ENCODE results near the gene KIF26B.
A peak's percentile ranks its signal among the peaks of the same experiment; 100 is the strongest.

The KIF26B gene

DNA sequence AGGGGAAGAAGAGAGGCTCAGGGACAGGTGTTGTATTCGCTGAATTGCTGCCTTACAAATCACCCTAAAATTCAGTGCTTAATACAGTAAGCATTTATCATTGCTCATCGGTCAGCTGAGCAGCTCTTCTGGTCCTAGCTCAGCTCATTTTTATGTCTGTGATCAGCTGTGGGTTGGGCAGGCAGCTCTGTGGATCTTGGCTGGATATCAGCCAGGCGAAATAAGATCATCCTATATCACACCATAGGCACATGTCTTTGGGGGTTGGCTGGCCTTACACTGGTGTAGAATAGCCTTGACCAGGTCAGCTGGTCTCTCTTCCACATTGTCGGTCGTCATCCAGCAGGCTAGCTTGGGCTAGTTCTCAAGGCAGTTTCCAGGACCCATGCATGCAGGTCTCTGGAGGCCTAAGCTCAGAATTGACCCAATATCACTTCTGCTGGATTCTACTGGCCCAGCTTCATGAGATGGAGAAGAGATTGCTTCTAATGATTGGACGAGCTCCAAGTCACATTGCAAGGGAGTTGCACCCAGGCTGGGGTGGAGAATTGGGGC lies 448.6 kb downstream of the KIF26B start:
- H3K4me1 ChIP-seq (ENCODE audit: control extremely low read depth in 1 of 4, control insufficient read depth in 4 of 4, insufficient read depth in 4 of 4, low read length in 3 of 4), result peaks cover 0 to 26% (median 23%) of the 10 kb centered on the region in 4 experiments
- no peaks in the 10 kb centered on the region for H3K9me3 ChIP-seq (ENCODE audit: control extremely low read depth in 1 of 5, control insufficient read depth in 4 of 5, insufficient read depth in 2 of 5, low read depth in 1 of 5, low read length in 4 of 5)
- DNase-seq, result no peak
- no peaks in the 10 kb centered on the region for H3K36me3 ChIP-seq (ENCODE audit: control insufficient read depth in 4 of 4, insufficient read depth in 4 of 4, low read length in 3 of 4)
- no peak overlapping the region for H3K4me3 ChIP-seq (ENCODE audit: control insufficient read depth in 1 of 7, extremely low read depth in 1 of 7, insufficient read depth in 4 of 7, low read depth in 2 of 7, low read length in 6 of 7)
- H3K27ac ChIP-seq (ENCODE audit: insufficient read depth in 1 of 2, low read depth in 1 of 2, low read length in 2 of 2, poor library complexity in 1 of 2, severe bottlenecking in 2 of 2), result no peak overlapping the region
- CTCF ChIA-PET, result no interaction called here
- H3K27me3 ChIP-seq (replicated peaks in 2 of 5; ENCODE audit: control insufficient read depth in 4 of 5, insufficient read depth in 5 of 5, low read length in 4 of 5), result peaks cover 0 to 2% (median 0%) of the 10 kb centered on the region in 5 experiments
- POLR2A ChIA-PET, result interaction anchor here (0.6 kb wide), 1 partner anchor 13 kb away, joined by 4 read pairs; no protein-coding TSS in a partner anchor
- WGBS (ENCODE audit: insufficient coverage), result 100% methylated on average over 5 of the region's 6 CpGs

DNA sequence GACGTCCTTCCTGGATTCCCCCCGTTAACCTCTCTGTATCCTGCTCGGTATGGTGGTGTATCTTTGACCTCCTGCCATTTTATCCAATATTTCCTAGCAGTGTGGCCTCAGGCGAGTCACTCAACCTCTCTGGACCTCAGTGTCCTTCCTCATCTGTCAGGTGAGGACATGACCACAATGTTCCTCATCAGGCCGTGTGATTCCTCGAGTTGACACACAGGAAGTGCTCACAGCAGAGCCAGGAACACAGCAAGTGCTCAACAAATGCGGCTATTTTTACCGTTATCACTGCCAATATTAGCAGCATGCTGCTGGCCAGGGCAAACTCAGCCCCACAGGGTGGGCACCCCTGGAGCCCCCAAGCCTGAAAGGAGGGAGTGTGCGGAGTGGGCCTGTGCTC lies 450.2 kb downstream of the KIF26B start:
- Histone ChIP-seq H3K27ac (ENCODE audit: insufficient read depth in 1 of 2, low read depth in 1 of 2, low read length in 2 of 2, poor library complexity in 1 of 2, severe bottlenecking in 2 of 2) (no peak overlapping the region), H3K4me3 (ENCODE audit: control insufficient read depth in 1 of 7, extremely low read depth in 1 of 7, insufficient read depth in 4 of 7, low read depth in 2 of 7, low read length in 6 of 7) (peak overlapping the region in 1 of 7 experiments; percentile 6), H3K36me3 (ENCODE audit: control insufficient read depth in 4 of 4, insufficient read depth in 4 of 4, low read length in 3 of 4) (no peaks in the 10 kb centered on the region), H3K4me1 (ENCODE audit: control extremely low read depth in 1 of 4, control insufficient read depth in 4 of 4, insufficient read depth in 4 of 4, low read length in 3 of 4) (peaks cover 0 to 31% (median 25%) of the 10 kb centered on the region in 4 experiments), H3K9me3 (ENCODE audit: control extremely low read depth in 1 of 5, control insufficient read depth in 4 of 5, insufficient read depth in 2 of 5, low read depth in 1 of 5, low read length in 4 of 5) (no peaks in the 10 kb centered on the region), H3K27me3 (replicated peaks in 2 of 5; ENCODE audit: control insufficient read depth in 4 of 5, insufficient read depth in 5 of 5, low read length in 4 of 5) (peaks cover 0 to 2% (median 0%) of the 10 kb centered on the region in 5 experiments)
- DNase-seq, result no peak
- 82% methylated on average over 7 of the region's 9 CpGs for WGBS (ENCODE audit: insufficient coverage)
- ChIA-PET CTCF (interaction anchor here (0.6 kb wide), 1 partner anchor 308 kb away, joined by 3 read pairs; no protein-coding TSS in a partner anchor), POLR2A (no interaction called here)

DNA sequence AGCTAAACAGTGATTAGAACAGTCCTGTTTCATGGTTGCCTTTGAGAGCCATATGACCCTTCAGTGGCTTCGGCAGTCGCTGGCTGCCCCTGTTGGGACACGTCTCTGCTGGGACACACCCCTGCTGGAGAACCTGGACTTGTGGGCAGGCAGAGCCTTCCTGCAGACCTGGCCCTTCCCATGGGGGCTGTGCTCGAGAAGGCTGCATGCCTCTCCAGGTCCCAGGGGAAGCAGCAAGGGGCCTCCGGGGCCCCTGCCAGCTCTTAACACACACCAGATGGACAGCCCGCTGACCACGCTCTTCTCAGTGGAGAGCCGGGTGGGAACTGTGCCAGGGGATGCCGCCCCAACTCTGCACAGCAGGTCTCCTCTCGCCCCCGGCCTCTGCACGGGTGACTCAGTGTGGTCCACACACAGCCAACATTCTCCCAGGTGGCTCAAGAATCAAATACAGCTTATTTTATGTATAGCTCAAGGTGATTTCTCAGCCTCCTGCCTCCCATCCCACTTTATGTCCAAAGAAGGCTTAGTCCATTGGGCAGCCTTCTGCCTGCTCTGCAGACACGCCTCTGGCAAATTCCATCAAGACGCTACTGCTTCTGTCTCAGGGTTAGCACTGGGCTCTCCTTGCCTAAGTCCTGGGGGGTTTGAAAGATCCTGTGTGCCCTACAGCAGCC lies 450.8 kb downstream of the KIF26B start:
- H3K27me3 ChIP-seq (replicated peaks in 2 of 5; ENCODE audit: control insufficient read depth in 4 of 5, insufficient read depth in 5 of 5, low read length in 4 of 5), result peaks cover 0 to 2% (median 0%) of the 10 kb centered on the region in 5 experiments
- ChIA-PET CTCF (interaction anchor here (0.6 kb wide), 1 partner anchor 309 kb away, joined by 3 read pairs; no protein-coding TSS in a partner anchor), POLR2A (interaction anchor here (1.0 kb wide), 1 partner anchor 15 kb away, joined by 3 read pairs; no protein-coding TSS in a partner anchor)
- H3K4me3 ChIP-seq (ENCODE audit: control insufficient read depth in 1 of 7, extremely low read depth in 1 of 7, insufficient read depth in 4 of 7, low read depth in 2 of 7, low read length in 6 of 7), result peak overlapping the region in 1 of 7 experiments; percentile 6
- peak in 2 of 3 donors; percentile 20 to 37 for DNase-seq
- peaks cover 0 to 31% (median 25%) of the 10 kb centered on the region in 4 experiments for H3K4me1 ChIP-seq (ENCODE audit: control extremely low read depth in 1 of 4, control insufficient read depth in 4 of 4, insufficient read depth in 4 of 4, low read length in 3 of 4)
- no peaks in the 10 kb centered on the region for H3K9me3 ChIP-seq (ENCODE audit: control extremely low read depth in 1 of 5, control insufficient read depth in 4 of 5, insufficient read depth in 2 of 5, low read depth in 1 of 5, low read length in 4 of 5)
- 29% methylated on average over 4 of the region's 14 CpGs for WGBS (ENCODE audit: insufficient coverage)
- H3K27ac ChIP-seq (ENCODE audit: insufficient read depth in 1 of 2, low read depth in 1 of 2, low read length in 2 of 2, poor library complexity in 1 of 2, severe bottlenecking in 2 of 2), result no peak overlapping the region
- no peaks in the 10 kb centered on the region for H3K36me3 ChIP-seq (ENCODE audit: control insufficient read depth in 4 of 4, insufficient read depth in 4 of 4, low read length in 3 of 4)

DNA sequence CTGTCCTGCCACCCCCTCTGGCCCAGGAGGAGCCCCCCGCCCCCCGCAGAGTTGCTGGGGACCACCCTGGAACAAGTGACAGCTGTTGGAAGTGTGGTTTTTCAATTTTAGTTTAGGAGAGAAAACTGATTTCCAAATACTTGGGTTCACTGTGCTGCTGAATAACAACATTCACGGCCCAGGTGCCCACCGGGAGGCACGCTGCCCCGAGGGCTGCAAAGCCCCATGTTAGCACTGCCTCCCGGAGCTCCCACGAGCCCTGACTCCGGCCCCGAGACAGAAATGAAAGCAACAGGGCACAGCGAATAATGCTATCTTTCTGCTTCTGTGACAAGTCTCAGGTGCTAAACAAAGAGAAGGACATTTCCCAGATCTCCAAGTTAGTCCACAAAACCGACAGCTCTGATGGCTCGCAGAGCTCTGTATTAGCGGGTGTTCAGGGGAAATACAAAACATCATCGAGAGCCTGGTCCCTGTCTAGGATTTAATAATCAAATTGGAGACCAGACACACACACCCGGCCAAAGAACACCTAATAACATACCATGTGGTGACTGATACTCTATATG lies 451.5 kb downstream of the KIF26B start:
- POLR2A ChIA-PET, result interaction anchor here (1.0 kb wide), 1 partner anchor 14 kb away, joined by 3 read pairs; no protein-coding TSS in a partner anchor
- DNase-seq, result no peak
- Histone ChIP-seq H3K4me3 (ENCODE audit: control insufficient read depth in 1 of 7, extremely low read depth in 1 of 7, insufficient read depth in 4 of 7, low read depth in 2 of 7, low read length in 6 of 7) (no peak overlapping the region), H3K27ac (ENCODE audit: insufficient read depth in 1 of 2, low read depth in 1 of 2, low read length in 2 of 2, poor library complexity in 1 of 2, severe bottlenecking in 2 of 2) (no peak overlapping the region), H3K4me1 (ENCODE audit: control extremely low read depth in 1 of 4, control insufficient read depth in 4 of 4, insufficient read depth in 4 of 4, low read length in 3 of 4) (peaks cover 0 to 31% (median 25%) of the 10 kb centered on the region in 4 experiments), H3K9me3 (ENCODE audit: control extremely low read depth in 1 of 5, control insufficient read depth in 4 of 5, insufficient read depth in 2 of 5, low read depth in 1 of 5, low read length in 4 of 5) (no peaks in the 10 kb centered on the region), H3K36me3 (ENCODE audit: control insufficient read depth in 4 of 4, insufficient read depth in 4 of 4, low read length in 3 of 4) (no peaks in the 10 kb centered on the region), H3K27me3 (replicated peaks in 2 of 5; ENCODE audit: control insufficient read depth in 4 of 5, insufficient read depth in 5 of 5, low read length in 4 of 5) (peaks cover 0 to 2% (median 0%) of the 10 kb centered on the region in 5 experiments)
- WGBS (ENCODE audit: insufficient coverage), result 97% methylated on average over 7 of the region's 16 CpGs
- CTCF ChIA-PET, result no interaction called here

DNA sequence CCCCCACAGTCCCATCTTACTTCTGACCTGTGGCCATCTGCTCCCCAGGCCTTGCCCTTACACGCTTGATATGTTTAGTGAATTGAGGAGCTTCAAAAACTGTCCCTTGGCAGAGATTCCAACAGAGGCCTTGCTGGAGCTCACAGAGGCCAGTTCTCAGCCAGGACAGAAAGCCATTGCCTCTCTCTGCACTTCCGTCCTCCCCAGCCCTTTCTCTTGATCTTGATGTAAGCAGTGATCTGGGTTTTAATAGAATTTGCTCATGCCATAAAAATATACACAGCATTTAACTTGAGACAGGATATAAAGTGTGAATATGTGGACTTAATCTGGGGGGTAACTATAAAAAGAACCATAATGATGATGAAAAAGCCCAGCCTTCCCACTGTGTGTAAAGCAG lies 453.5 kb downstream of the KIF26B start:
- POLR2A ChIA-PET, result no interaction called here
- H3K36me3 ChIP-seq (ENCODE audit: control insufficient read depth in 4 of 4, insufficient read depth in 4 of 4, low read length in 3 of 4), result no peaks in the 10 kb centered on the region
- H3K9me3 ChIP-seq (ENCODE audit: control extremely low read depth in 1 of 5, control insufficient read depth in 4 of 5, insufficient read depth in 2 of 5, low read depth in 1 of 5, low read length in 4 of 5), result no peaks in the 10 kb centered on the region
- DNase-seq, result no peak
- 100% methylated on average over 1 of the region's 2 CpGs for WGBS (ENCODE audit: insufficient coverage)
- H3K4me1 ChIP-seq (ENCODE audit: control extremely low read depth in 1 of 4, control insufficient read depth in 4 of 4, insufficient read depth in 4 of 4, low read length in 3 of 4), result peaks cover 0 to 31% (median 25%) of the 10 kb centered on the region in 4 experiments
- CTCF ChIA-PET, result no interaction called here
- H3K27ac ChIP-seq (ENCODE audit: insufficient read depth in 1 of 2, low read depth in 1 of 2, low read length in 2 of 2, poor library complexity in 1 of 2, severe bottlenecking in 2 of 2), result no peak overlapping the region
- H3K4me3 ChIP-seq (ENCODE audit: control insufficient read depth in 1 of 7, extremely low read depth in 1 of 7, insufficient read depth in 4 of 7, low read depth in 2 of 7, low read length in 6 of 7), result peak overlapping the region in 3 of 7 experiments; percentile 20 to 60 (median 50)
- H3K27me3 ChIP-seq (replicated peaks in 2 of 5; ENCODE audit: control insufficient read depth in 4 of 5, insufficient read depth in 5 of 5, low read length in 4 of 5), result peaks cover 0 to 2% (median 0%) of the 10 kb centered on the region in 5 experiments

DNA sequence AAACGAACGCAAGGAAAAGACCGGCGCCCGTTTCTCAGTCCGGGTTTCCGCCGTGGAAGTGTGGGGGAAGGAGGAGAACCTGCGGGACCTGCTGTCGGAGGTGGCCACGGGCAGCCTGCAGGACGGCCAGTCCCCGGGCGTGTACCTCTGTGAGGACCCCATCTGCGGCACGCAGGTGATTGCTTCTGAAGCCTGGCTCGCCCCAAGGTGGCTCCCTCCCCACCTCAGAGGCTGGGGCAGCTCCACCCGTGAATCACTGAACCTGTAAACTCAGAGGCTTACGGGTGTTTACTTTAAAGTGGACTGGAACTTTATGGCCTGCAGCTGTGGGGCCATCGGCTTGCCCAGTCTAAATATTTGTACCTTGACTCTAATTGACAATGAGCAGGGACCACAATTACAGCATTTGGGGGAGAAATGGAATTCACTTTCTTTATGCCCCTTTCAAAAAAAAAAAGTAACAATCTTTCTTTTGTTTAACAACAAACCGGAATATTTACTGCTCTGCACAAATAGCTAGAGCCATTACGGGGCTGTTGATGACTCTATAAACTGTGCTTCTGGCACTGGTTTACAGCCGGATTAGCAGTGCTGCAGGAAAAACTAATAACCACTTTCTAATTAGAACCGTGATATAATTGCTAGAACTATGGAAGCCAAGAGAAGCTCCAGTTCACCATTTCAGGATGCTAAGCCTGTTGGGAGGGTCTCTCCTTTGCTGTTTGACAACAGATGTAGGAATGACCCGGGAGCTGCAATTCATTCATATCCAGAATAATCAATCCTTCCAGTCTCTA lies 454.8 kb downstream of the KIF26B start:
- DNase-seq, result no peak
- H3K36me3 ChIP-seq (ENCODE audit: control insufficient read depth in 4 of 4, insufficient read depth in 4 of 4, low read length in 3 of 4), result no peaks in the 10 kb centered on the region
- H3K4me1 ChIP-seq (ENCODE audit: control extremely low read depth in 1 of 4, control insufficient read depth in 4 of 4, insufficient read depth in 4 of 4, low read length in 3 of 4), result peaks cover 0 to 31% (median 25%) of the 10 kb centered on the region in 4 experiments
- no peak overlapping the region for H3K27ac ChIP-seq (ENCODE audit: insufficient read depth in 1 of 2, low read depth in 1 of 2, low read length in 2 of 2, poor library complexity in 1 of 2, severe bottlenecking in 2 of 2)
- no peak overlapping the region for H3K4me3 ChIP-seq (ENCODE audit: control insufficient read depth in 1 of 7, extremely low read depth in 1 of 7, insufficient read depth in 4 of 7, low read depth in 2 of 7, low read length in 6 of 7)
- ChIA-PET CTCF (no interaction called here), POLR2A (no interaction called here)
- H3K9me3 ChIP-seq (ENCODE audit: control extremely low read depth in 1 of 5, control insufficient read depth in 4 of 5, insufficient read depth in 2 of 5, low read depth in 1 of 5, low read length in 4 of 5), result no peaks in the 10 kb centered on the region
- WGBS (ENCODE audit: insufficient coverage), result 97% methylated on average over 19 of the region's 25 CpGs
- peaks cover 0 to 2% (median 0%) of the 10 kb centered on the region in 5 experiments for H3K27me3 ChIP-seq (replicated peaks in 2 of 5; ENCODE audit: control insufficient read depth in 4 of 5, insufficient read depth in 5 of 5, low read length in 4 of 5)

All from common myeloid progenitor, CD34-positive (primary cell).